ENCODE measurements around the gene TM6SF1. TPM values are rescaled to one million over a fixed set of nuclear protein-coding genes. Genes with fewer than 3 reads are reported as not detected.

Gene TM6SF1
- total and polyA plus RNA-seq, 4 donors: 0.65 to 2.1 (median 1.3) TPM

GRCh38 chr15:83109532-83109931 is 2.1 kb downstream of the TM6SF1 start:
- H3K36me3 ChIP-seq (ENCODE audit: control insufficient read depth in 4 of 4, insufficient read depth in 3 of 4, low read depth in 1 of 4, low read length in 3 of 4): no peaks in the 10 kb centered on the region
- H3K4me3 ChIP-seq (ENCODE audit: low read depth in 1 of 3, low read length in 3 of 3): no peak overlapping the region
- H3K9me3 ChIP-seq (ENCODE audit: control insufficient read depth in 4 of 4, low read length in 3 of 4): no peaks in the 10 kb centered on the region
- H3K9ac ChIP-seq (ENCODE audit: low read depth in 1 of 2, low read length in 2 of 2): no peak overlapping the region
- H3K27ac ChIP-seq (ENCODE audit: low read depth in 1 of 2, low read length in 2 of 2): no peak overlapping the region
- H3K27me3 ChIP-seq (ENCODE audit: control insufficient read depth in 4 of 4, insufficient read depth in 4 of 4, low read length in 3 of 4): peaks cover 0 to 4% (median 3%) of the 10 kb centered on the region in 4 donors
- WGBS: 85% methylated on average over 12 of the region's 12 CpGs
- H3K4me1 ChIP-seq (ENCODE audit: control insufficient read depth in 4 of 4, insufficient read depth in 4 of 4, low read length in 3 of 4): peaks cover 3 to 21% (median 5%) of the 10 kb centered on the region in 4 donors
- DNase-seq (ENCODE audit: low spot score): no peak
- no peak for TF ChIP-seq HNF4A (conservative IDR thresholded peaks at IDR 0.05)
- TF ChIP-seq, protein P1, sequence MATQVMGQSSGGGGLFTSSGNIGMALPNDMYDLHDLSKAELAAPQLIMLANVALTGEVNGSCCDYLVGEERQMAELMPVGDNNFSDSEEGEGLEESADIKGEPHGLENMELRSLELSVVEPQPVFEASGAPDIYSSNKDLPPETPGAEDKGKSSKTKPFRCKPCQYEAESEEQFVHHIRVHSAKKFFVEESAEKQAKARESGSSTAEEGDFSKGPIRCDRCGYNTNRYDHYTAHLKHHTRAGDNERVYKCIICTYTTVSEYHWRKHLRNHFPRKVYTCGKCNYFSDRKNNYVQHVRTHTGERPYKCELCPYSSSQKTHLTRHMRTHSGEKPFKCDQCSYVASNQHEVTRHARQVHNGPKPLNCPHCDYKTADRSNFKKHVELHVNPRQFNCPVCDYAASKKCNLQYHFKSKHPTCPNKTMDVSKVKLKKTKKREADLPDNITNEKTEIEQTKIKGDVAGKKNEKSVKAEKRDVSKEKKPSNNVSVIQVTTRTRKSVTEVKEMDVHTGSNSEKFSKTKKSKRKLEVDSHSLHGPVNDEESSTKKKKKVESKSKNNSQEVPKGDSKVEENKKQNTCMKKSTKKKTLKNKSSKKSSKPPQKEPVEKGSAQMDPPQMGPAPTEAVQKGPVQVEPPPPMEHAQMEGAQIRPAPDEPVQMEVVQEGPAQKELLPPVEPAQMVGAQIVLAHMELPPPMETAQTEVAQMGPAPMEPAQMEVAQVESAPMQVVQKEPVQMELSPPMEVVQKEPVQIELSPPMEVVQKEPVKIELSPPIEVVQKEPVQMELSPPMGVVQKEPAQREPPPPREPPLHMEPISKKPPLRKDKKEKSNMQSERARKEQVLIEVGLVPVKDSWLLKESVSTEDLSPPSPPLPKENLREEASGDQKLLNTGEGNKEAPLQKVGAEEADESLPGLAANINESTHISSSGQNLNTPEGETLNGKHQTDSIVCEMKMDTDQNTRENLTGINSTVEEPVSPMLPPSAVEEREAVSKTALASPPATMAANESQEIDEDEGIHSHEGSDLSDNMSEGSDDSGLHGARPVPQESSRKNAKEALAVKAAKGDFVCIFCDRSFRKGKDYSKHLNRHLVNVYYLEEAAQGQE (IDR thresholded peaks at IDR 0.05): no peak
- no peak for TF ChIP-seq HNF4G (IDR thresholded peaks at IDR 0.05)
- TF ChIP-seq GABPA (IDR thresholded peaks at IDR 0.05 in 1 of 2, conservative IDR thresholded peaks at IDR 0.05 in 1 of 2): no peak
- no peak for TF ChIP-seq ATF3 (IDR thresholded peaks at IDR 0.05)
- TF ChIP-seq TAF1 (conservative IDR thresholded peaks at IDR 0.05): no peak
- TF ChIP-seq NR2F2 (IDR thresholded peaks at IDR 0.05): no peak
- no peak for TF ChIP-seq EGR1 (IDR thresholded peaks at IDR 0.05; ENCODE audit: low read depth in 2 of 2)

- no peak for TF ChIP-seq TAF1 (conservative IDR thresholded peaks at IDR 0.05)
- TF ChIP-seq, protein P2, sequence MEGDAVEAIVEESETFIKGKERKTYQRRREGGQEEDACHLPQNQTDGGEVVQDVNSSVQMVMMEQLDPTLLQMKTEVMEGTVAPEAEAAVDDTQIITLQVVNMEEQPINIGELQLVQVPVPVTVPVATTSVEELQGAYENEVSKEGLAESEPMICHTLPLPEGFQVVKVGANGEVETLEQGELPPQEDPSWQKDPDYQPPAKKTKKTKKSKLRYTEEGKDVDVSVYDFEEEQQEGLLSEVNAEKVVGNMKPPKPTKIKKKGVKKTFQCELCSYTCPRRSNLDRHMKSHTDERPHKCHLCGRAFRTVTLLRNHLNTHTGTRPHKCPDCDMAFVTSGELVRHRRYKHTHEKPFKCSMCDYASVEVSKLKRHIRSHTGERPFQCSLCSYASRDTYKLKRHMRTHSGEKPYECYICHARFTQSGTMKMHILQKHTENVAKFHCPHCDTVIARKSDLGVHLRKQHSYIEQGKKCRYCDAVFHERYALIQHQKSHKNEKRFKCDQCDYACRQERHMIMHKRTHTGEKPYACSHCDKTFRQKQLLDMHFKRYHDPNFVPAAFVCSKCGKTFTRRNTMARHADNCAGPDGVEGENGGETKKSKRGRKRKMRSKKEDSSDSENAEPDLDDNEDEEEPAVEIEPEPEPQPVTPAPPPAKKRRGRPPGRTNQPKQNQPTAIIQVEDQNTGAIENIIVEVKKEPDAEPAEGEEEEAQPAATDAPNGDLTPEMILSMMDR (IDR thresholded peaks at IDR 0.05; ENCODE audit: low read depth, low read length, missing input control): no peak
- no peak for TF ChIP-seq FOXA1 (IDR thresholded peaks at IDR 0.05)
- no peak for TF ChIP-seq YY1 (IDR thresholded peaks at IDR 0.05)
- no peak for TF ChIP-seq GABPA (IDR thresholded peaks at IDR 0.05 in 1 of 2, conservative IDR thresholded peaks at IDR 0.05 in 1 of 2)
- no peak for TF ChIP-seq EGR1 (IDR thresholded peaks at IDR 0.05; ENCODE audit: low read depth in 2 of 2)
- TF ChIP-seq RAD21 (IDR thresholded peaks at IDR 0.05): no peak
- TF ChIP-seq JUND (IDR thresholded peaks at IDR 0.05): no peak
- no peak for TF ChIP-seq HNF4G (IDR thresholded peaks at IDR 0.05)
- no peak for DNase-seq (ENCODE audit: low spot score)
Measured at GRCh38 chr15:83110381-83110780, 2.9 kb downstream of the TM6SF1 start.

More at GRCh38 chr15:83110381-83110780, 2.9 kb downstream of the TM6SF1 start:
- Histone ChIP-seq H3K36me3 (ENCODE audit: control insufficient read depth in 4 of 4, insufficient read depth in 3 of 4, low read depth in 1 of 4, low read length in 3 of 4) (no peaks in the 10 kb centered on the region), H3K9ac (ENCODE audit: low read depth in 1 of 2, low read length in 2 of 2) (no peak overlapping the region), H3K4me3 (ENCODE audit: low read depth in 1 of 3, low read length in 3 of 3) (no peak overlapping the region), H3K9me3 (ENCODE audit: control insufficient read depth in 4 of 4, low read length in 3 of 4) (no peaks in the 10 kb centered on the region), H3K27me3 (ENCODE audit: control insufficient read depth in 4 of 4, insufficient read depth in 4 of 4, low read length in 3 of 4) (peaks cover 0 to 4% (median 3%) of the 10 kb centered on the region in 4 donors), H3K27ac (ENCODE audit: low read depth in 1 of 2, low read length in 2 of 2) (no peak overlapping the region), H3K4me1 (ENCODE audit: control insufficient read depth in 4 of 4, insufficient read depth in 4 of 4, low read length in 3 of 4) (peaks cover 3 to 21% (median 5%) of the 10 kb centered on the region in 4 donors)
- 90% methylated on average over 3 of the region's 3 CpGs for WGBS
